Muscle of back (tissue), 11 donors: ENCODE measurements around the gene SEC23IP. TPM values are rescaled to one million over a fixed set of nuclear protein-coding genes. Genes with fewer than 3 reads are reported as not detected.
A peak's percentile ranks its signal among the peaks of the same experiment; 100 is the strongest.

ENCODE experiments used
- DNase-seq, 3 donors: peaks; one replicate each; pipeline versions ENCODE4 v3.0.0 to v3.0.0-alpha.2; 2013
- polyA plus RNA-seq, 10 donors: library from polyadenylated mRNA; unstranded; fragments of 120-200 nt; gene quantifications; one replicate each; pipeline ENCODE4 v1.2.1, GENCODE V29; 2013; ENCODE audit not compliant: insufficient read length in 10 of 10

The SEC23IP gene
- polyA plus RNA-seq, 10 donors, result 35.9 to 58.5 (median 46.3) TPM

GRCh38 chr10:119931871-119932270, 39.3 kb downstream of the SEC23IP start:
- DNase-seq, result no peak

GRCh38 chr10:119932631-119933030, 40.1 kb downstream of the SEC23IP start:
- DNase-seq, result no peak

GRCh38 chr10:119933179-119933578, 40.6 kb downstream of the SEC23IP start:
- peak in 2 of 3 donors; percentile 16 to 35 for DNase-seq

- DNase-seq, result no peak
These were observed 48.0 kb downstream of the SEC23IP start for GRCh38 chr10:119940487-119940886.

- DNase-seq, result no peak
These were observed 50.4 kb downstream of the SEC23IP start for GRCh38 chr10:119942973-119943372.

GRCh38 chr10:119945805-119946204, 53.3 kb downstream of the SEC23IP start:
- no peak for DNase-seq

- peak; percentile 43 to 78 (median 52) for DNase-seq
These were observed 54.8 kb downstream of the SEC23IP start for GRCh38 chr10:119947300-119947699.

GRCh38 chr10:119957451-119957850, 64.9 kb downstream of the SEC23IP start:
- no peak for DNase-seq

GRCh38 chr10:119962837-119963236, 70.3 kb downstream of the SEC23IP start:
- no peak for DNase-seq

- no peak for DNase-seq
These were observed 74.5 kb downstream of the SEC23IP start for GRCh38 chr10:119967066-119967465.

- no peak for DNase-seq
These were observed 77.1 kb downstream of the SEC23IP start for GRCh38 chr10:119969609-119970008.

- no peak for DNase-seq
These were observed 77.6 kb downstream of the SEC23IP start for GRCh38 chr10:119970107-119970506.

GRCh38 chr10:119970963-119971362, 78.4 kb downstream of the SEC23IP start:
- no peak for DNase-seq

GRCh38 chr10:119973281-119973680, 80.8 kb downstream of the SEC23IP start:
- DNase-seq, result no peak

- DNase-seq, result no peak
These were observed 83.9 kb downstream of the SEC23IP start for GRCh38 chr10:119976421-119976820.

GRCh38 chr10:119980956-119981750, 88.6 kb downstream of the SEC23IP start:
- DNase-seq, result peak; percentile 22 to 62 (median 46)

- no peak for DNase-seq
These were observed 89.3 kb downstream of the SEC23IP start for GRCh38 chr10:119981826-119982225.

- no peak for DNase-seq
These were observed 95.8 kb downstream of the SEC23IP start for GRCh38 chr10:119988333-119988732.

- no peak for DNase-seq
These were observed 97.4 kb downstream of the SEC23IP start for GRCh38 chr10:119989966-119990365.

- no peak for DNase-seq
These were observed 98.5 kb downstream of the SEC23IP start for GRCh38 chr10:119991066-119991465.

GRCh38 chr10:119991816-119992215, 99.3 kb downstream of the SEC23IP start:
- no peak for DNase-seq
